Glutamatergic neuron (in vitro differentiated cells): ENCODE results near the gene PRPF40A. TPM values are rescaled to one million over a fixed set of nuclear protein-coding genes. Genes with fewer than 3 reads are reported as not detected.
"Not testable (repeated sequence)": the region's sequence is repeated elsewhere in the genome, so short reads cannot be mapped to it uniquely, and the experiment has no call there.

Experiments
- DNase-seq: peaks from one replicate; pipeline ENCODE4 v3.0.0; 2022
- H3K27ac Mint-ChIP-seq: one replicate; pipeline ENCODE4 v1.8.0; 2020; ENCODE audit warnings: mild to moderate bottlenecking, mixed read lengths, inconsistent platforms; ENCODE audit not compliant: unreplicated experiment
- H3K27me3 Mint-ChIP-seq: one replicate; pipeline ENCODE4 v1.8.0; 2020; ENCODE audit warnings: mild to moderate bottlenecking, moderate library complexity, mixed read lengths, inconsistent platforms; ENCODE audit not compliant: unreplicated experiment
- H3K36me3 Mint-ChIP-seq: one replicate; pipeline ENCODE4 v1.8.0; 2020; ENCODE audit warnings: mild to moderate bottlenecking, mixed read lengths, inconsistent platforms; ENCODE audit not compliant: unreplicated experiment
- H3K4me1 Mint-ChIP-seq: one replicate; pipeline ENCODE4 v1.8.0; 2020; ENCODE audit warnings: mild to moderate bottlenecking, low read depth, mixed read lengths, inconsistent platforms; ENCODE audit not compliant: unreplicated experiment
- H3K4me3 Mint-ChIP-seq: one replicate; pipeline ENCODE4 v1.8.0; 2020; ENCODE audit warnings: mild to moderate bottlenecking, mixed read lengths, inconsistent platforms; ENCODE audit not compliant: unreplicated experiment
- H3K9me3 Mint-ChIP-seq: one replicate; pipeline ENCODE4 v1.8.0; 2020; ENCODE audit warnings: mild to moderate bottlenecking, moderate library complexity, mixed read lengths, inconsistent platforms; ENCODE audit not compliant: unreplicated experiment
- CTCF ChIP-seq: fragments of 200-600 bp; sonication (generic); IDR thresholded peaks from one replicate; pipeline ENCODE4 v1.5.0; 2021; ENCODE audit not compliant: partially characterized antibody, unreplicated experiment
- total RNA-seq: library from RNA; stranded (reverse); fragmentation: NEBNext Ultra II Directional; extraction: Animal tissue kit (Norgen Biotek cat#: 25700); gene quantifications from one replicate; pipeline ENCODE4 v1.2.1, GENCODE V29; 2021; ENCODE audit not compliant: unreplicated experiment

The PRPF40A gene
- total RNA-seq, 1 donor from 2014 or later: 144 TPM

- TF ChIP-seq CTCF: no peak
- Mint-ChIP-seq H3K9me3 (peaks cover 2% of the 10 kb centered on the region), H3K27ac (no peak overlapping the region), H3K4me1 (peaks cover 11% of the 10 kb centered on the region), H3K36me3 (no peaks in the 10 kb centered on the region), H3K4me3 (no peak overlapping the region), H3K27me3 (peaks cover 2% of the 10 kb centered on the region)
- DNase-seq: no peak
Observed at GRCh38 chr2:152723918-152724317, 6.7 kb upstream of the PRPF40A start.

- peaks cover 11% of the 10 kb centered on the region for H3K4me1 Mint-ChIP-seq
- DNase-seq, H3K27ac Mint-ChIP-seq, H3K36me3 Mint-ChIP-seq, H3K4me3 Mint-ChIP-seq, H3K27me3 Mint-ChIP-seq, H3K9me3 Mint-ChIP-seq: not testable (repeated sequence)
Observed at GRCh38 chr2:152722639-152723038, 5.4 kb upstream of the PRPF40A start.

- Mint-ChIP-seq H3K36me3 (peaks cover 7% of the 10 kb centered on the region), H3K27me3 (peaks cover 13% of the 10 kb centered on the region), H3K27ac (no peak overlapping the region), H3K4me3 (peak overlapping the region; percentile 56), H3K4me1 (peaks cover 11% of the 10 kb centered on the region), H3K9me3 (peaks cover 10% of the 10 kb centered on the region)
- TF ChIP-seq CTCF: no peak
- DNase-seq: no peak
Observed at GRCh38 chr2:152720794-152721193, 3.5 kb upstream of the PRPF40A start.

- peaks cover 10% of the 10 kb centered on the region for H3K9me3 Mint-ChIP-seq
- H3K36me3 Mint-ChIP-seq: peaks cover 7% of the 10 kb centered on the region
- no peak for TF ChIP-seq CTCF
- H3K4me3 Mint-ChIP-seq: peak overlapping the region; percentile 100
- peak overlapping the region; percentile 99 for H3K27ac Mint-ChIP-seq
- peak; percentile 46 for DNase-seq
- H3K27me3 Mint-ChIP-seq: peaks cover 13% of the 10 kb centered on the region
- peaks cover 17% of the 10 kb centered on the region for H3K4me1 Mint-ChIP-seq
Observed at GRCh38 chr2:152718909-152719645, 1.8 kb upstream of the PRPF40A start.

- peak within 1 kb of the TSS; percentile 99 for H3K27ac Mint-ChIP-seq
- H3K9me3 Mint-ChIP-seq: peaks cover 10% of the 10 kb centered on the region
- DNase-seq: peak; percentile 96
- peak within 1 kb of the TSS; percentile 100 for H3K4me3 Mint-ChIP-seq
- H3K36me3 Mint-ChIP-seq: peaks cover 7% of the 10 kb centered on the region
- H3K4me1 Mint-ChIP-seq: peaks cover 17% of the 10 kb centered on the region
- no peak for TF ChIP-seq CTCF
- peaks cover 13% of the 10 kb centered on the region for H3K27me3 Mint-ChIP-seq
Observed at GRCh38 chr2:152718076-152718908, 1.0 kb upstream of the PRPF40A start, which contains the start of gene ARL6IP6. Gene ARL6IP6, plus strand, starts transcription at chr2:152718620. Its CDS starts 5 bp downstream, at chr2:152718625.
